Endodermal cell (in vitro differentiated cells): ENCODE data around the gene SRBD1. TPM values are rescaled to one million over a fixed set of nuclear protein-coding genes. Genes with fewer than 3 reads are reported as not detected.

Source experiments
- DNase-seq: peaks from one replicate; pipeline ENCODE4 v3.0.0-alpha.2; 2017
- H3K27ac ChIP-seq: 2 replicates; pipeline ENCODE4 v1.5.1; 2013; ENCODE audit warnings: mild to moderate bottlenecking, low read depth, low read length, moderate library complexity
- H3K27me3 ChIP-seq: 2 replicates; pipeline ENCODE4 v1.6.1; 2013; ENCODE audit warnings: mild to moderate bottlenecking, low read length, moderate library complexity; ENCODE audit not compliant: insufficient read depth, control insufficient read depth, poor library complexity, severe bottlenecking
- H3K36me3 ChIP-seq: 2 replicates; pipeline ENCODE4 v1.7.0; 2013; ENCODE audit warnings: mild to moderate bottlenecking, low read length, moderate library complexity; ENCODE audit not compliant: control insufficient read depth, insufficient read depth
- H3K4me1 ChIP-seq: one replicate; pipeline ENCODE4 v1.7.0; 2013; ENCODE audit warnings: low read length; ENCODE audit not compliant: control insufficient read depth, insufficient read depth
- H3K4me3 ChIP-seq: 2 replicates; pipeline ENCODE4 v1.5.1; 2013; ENCODE audit warnings: mild to moderate bottlenecking, low read length, moderate library complexity
- H3K9ac ChIP-seq: 2 replicates; pipeline ENCODE4 v1.6.1; 2013; ENCODE audit warnings: mild to moderate bottlenecking, low read length, moderate library complexity; ENCODE audit not compliant: poor library complexity, severe bottlenecking; ENCODE audit errors: extremely low read depth
- H3K9me3 ChIP-seq: 2 replicates; pipeline ENCODE4 v1.6.1; 2013; ENCODE audit warnings: mild to moderate bottlenecking, low read length, moderate library complexity; ENCODE audit not compliant: control insufficient read depth
- H3K27ac Mint-ChIP-seq: 2 replicates; pipeline ENCODE4 v1.8.0; 2020; ENCODE audit warnings: mixed read lengths
- H3K27me3 Mint-ChIP-seq: 2 replicates; pipeline ENCODE4 v1.8.0; 2021; ENCODE audit warnings: mild to moderate bottlenecking, mixed read lengths; ENCODE audit not compliant: insufficient read depth
- H3K36me3 Mint-ChIP-seq: 2 replicates; pipeline ENCODE4 v1.8.0; 2020; ENCODE audit warnings: low read depth, mixed read lengths
- H3K4me1 Mint-ChIP-seq: 2 replicates; pipeline ENCODE4 v1.8.0; 2020; ENCODE audit warnings: mixed read lengths
- H3K4me3 Mint-ChIP-seq: 2 replicates; pipeline ENCODE4 v1.8.0; 2020; ENCODE audit warnings: mild to moderate bottlenecking, moderate library complexity, mixed read lengths
- H3K9me3 Mint-ChIP-seq: 2 replicates; pipeline ENCODE4 v1.8.0; 2020; ENCODE audit warnings: mild to moderate bottlenecking, mixed read lengths
- WGBS, 2 experiments: methylation state at CpG; one replicate each; pipeline versions ENCODE4 v1.1.5 to v1.1.7; 2013; ENCODE audit warnings: missing lambda C conversion rate in 2 of 2, mixed read lengths in 1 of 2; ENCODE audit not compliant: insufficient coverage in 1 of 2, insufficient read length in 1 of 2; 5-methylcytosine and 5-hydroxymethylcytosine counted together
- total RNA-seq, 2 donors: library from RNA; stranded (reverse); fragmentation: NEBNext Ultra II Directional in 1 of 2; extraction: Animal tissue kit (Norgen Biotek cat#: 25700) in 1 of 2; gene quantifications; 2 replicates in 1 of 2; 3 replicates in 1 of 2; pipeline ENCODE4 v1.2.1, GENCODE V29; 2021
- TF ChIP-seq, protein P1 (sequence below): fragments of 200-600 bp; sonication (generic); conservative IDR thresholded peaks from 2 replicates; pipeline ENCODE4 v1.5.0; 2021; ENCODE audit warnings: antibody characterized with exemption, mild to moderate bottlenecking

The SRBD1 gene
- total RNA-seq, 2 donors from 2014 or later = 17.7 to 19.6 TPM

DNA sequence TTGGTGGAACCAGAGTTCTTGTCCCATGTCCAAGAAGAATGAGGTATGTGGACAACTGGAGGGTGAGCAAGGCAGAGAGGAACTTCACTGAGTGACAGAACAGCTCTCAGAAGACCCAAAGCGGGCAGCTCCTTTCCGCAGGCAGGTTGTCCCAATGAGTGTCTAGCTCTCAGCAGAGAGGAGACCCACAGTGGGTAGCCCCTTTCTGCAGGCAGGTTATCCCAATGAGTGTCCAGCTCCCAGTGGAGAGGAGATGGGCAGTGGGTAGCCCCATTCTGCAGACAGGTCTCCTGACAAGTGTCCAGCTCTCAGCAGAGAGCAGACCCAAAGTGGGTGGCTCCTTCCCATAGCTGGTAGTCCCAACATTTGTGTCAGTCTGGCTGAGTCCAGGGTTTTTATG is 69.6 kb downstream of the SRBD1 start:
- peaks cover 13% of the 10 kb centered on the region for H3K9me3 Mint-ChIP-seq
- no peak overlapping the region for H3K27ac Mint-ChIP-seq
- 80 to 92% methylated on average over 1 to 2 of the region's 2 CpGs for WGBS, 2 experiments
- no peak for DNase-seq
- H3K4me3 Mint-ChIP-seq = no peak overlapping the region
- Histone ChIP-seq H3K36me3 (peaks cover 54% of the 10 kb centered on the region), H3K9ac (no peak overlapping the region), H3K9me3 (peaks cover 36% of the 10 kb centered on the region), H3K4me3 (peak overlapping the region; percentile 58), H3K27me3 (no peaks in the 10 kb centered on the region), H3K27ac (no peak overlapping the region), H3K4me1 (no peaks in the 10 kb centered on the region)
- peaks cover 43% of the 10 kb centered on the region for H3K36me3 Mint-ChIP-seq
- peaks cover 3% of the 10 kb centered on the region for H3K4me1 Mint-ChIP-seq
- H3K27me3 Mint-ChIP-seq = no peaks in the 10 kb centered on the region
- TF ChIP-seq, protein P1, sequence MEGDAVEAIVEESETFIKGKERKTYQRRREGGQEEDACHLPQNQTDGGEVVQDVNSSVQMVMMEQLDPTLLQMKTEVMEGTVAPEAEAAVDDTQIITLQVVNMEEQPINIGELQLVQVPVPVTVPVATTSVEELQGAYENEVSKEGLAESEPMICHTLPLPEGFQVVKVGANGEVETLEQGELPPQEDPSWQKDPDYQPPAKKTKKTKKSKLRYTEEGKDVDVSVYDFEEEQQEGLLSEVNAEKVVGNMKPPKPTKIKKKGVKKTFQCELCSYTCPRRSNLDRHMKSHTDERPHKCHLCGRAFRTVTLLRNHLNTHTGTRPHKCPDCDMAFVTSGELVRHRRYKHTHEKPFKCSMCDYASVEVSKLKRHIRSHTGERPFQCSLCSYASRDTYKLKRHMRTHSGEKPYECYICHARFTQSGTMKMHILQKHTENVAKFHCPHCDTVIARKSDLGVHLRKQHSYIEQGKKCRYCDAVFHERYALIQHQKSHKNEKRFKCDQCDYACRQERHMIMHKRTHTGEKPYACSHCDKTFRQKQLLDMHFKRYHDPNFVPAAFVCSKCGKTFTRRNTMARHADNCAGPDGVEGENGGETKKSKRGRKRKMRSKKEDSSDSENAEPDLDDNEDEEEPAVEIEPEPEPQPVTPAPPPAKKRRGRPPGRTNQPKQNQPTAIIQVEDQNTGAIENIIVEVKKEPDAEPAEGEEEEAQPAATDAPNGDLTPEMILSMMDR = no peak

DNA sequence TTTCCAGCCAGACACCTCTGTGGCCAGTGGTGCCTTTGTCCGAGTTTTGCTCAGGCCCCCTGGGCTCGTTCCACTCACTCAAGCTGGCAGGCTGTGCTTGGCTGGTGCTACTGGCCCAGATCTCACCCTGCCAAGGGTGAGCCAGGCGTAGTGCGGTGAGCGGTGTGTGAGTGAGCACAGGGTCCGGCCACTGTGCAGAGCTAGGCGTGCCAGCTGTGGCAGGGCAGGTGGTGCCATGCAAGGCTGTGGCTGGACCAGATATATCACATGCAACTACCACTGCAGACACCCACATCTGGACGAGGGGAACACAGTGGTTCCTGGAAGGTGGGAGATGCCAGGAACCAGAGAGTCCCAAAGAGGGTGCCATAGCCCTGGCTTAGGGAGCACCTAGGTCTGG is 70.1 kb downstream of the SRBD1 start:
- Mint-ChIP-seq H3K4me3 (no peak overlapping the region), H3K27me3 (no peaks in the 10 kb centered on the region), H3K36me3 (peaks cover 43% of the 10 kb centered on the region), H3K9me3 (peaks cover 13% of the 10 kb centered on the region), H3K4me1 (peaks cover 3% of the 10 kb centered on the region), H3K27ac (no peak overlapping the region)
- Histone ChIP-seq H3K9me3 (peaks cover 36% of the 10 kb centered on the region), H3K27ac (no peak overlapping the region), H3K4me3 (peak overlapping the region; percentile 58), H3K9ac (no peak overlapping the region), H3K36me3 (peaks cover 51% of the 10 kb centered on the region), H3K27me3 (no peaks in the 10 kb centered on the region), H3K4me1 (no peaks in the 10 kb centered on the region)
- no peak for DNase-seq
- TF ChIP-seq, protein P1 = no peak
- 94 to 98% methylated on average over 8 of the region's 8 CpGs for WGBS, 2 experiments

DNA sequence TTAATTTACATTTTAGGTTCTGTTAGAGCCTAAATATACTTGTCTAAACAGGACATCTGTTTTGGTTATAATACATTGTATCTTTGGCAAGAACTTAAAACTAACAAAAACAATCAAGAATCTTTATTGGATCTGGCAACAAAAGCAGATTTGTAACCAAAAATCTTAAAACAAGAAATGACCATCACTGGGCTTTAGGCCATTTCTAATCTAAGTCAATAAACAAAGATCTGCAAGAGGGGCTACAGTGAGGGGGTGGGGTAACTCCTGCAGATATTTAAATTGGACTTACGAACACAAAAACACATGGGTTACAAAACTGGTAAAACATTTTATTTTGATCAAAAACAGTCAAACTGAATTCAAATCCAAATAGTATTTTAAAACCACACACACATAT is 77.3 kb downstream of the SRBD1 start:
- Mint-ChIP-seq H3K4me1 (peaks cover 2% of the 10 kb centered on the region), H3K27ac (no peak overlapping the region), H3K9me3 (no peaks in the 10 kb centered on the region), H3K4me3 (no peak overlapping the region), H3K36me3 (peaks cover 2% of the 10 kb centered on the region), H3K27me3 (no peaks in the 10 kb centered on the region)
- 96 to 100% methylated on average over 1 of the region's 1 CpG for WGBS, 2 experiments
- no peaks in the 10 kb centered on the region for H3K36me3 ChIP-seq
- H3K4me3 ChIP-seq = no peak overlapping the region
- no peaks in the 10 kb centered on the region for H3K9me3 ChIP-seq
- H3K27ac ChIP-seq = no peak overlapping the region
- H3K4me1 ChIP-seq = no peaks in the 10 kb centered on the region
- TF ChIP-seq, protein P1 = no peak
- DNase-seq = no peak
- H3K9ac ChIP-seq = no peak overlapping the region
- H3K27me3 ChIP-seq = no peaks in the 10 kb centered on the region
